ENCODE results near the gene BCL7B. TPM values are rescaled to one million over a fixed set of nuclear protein-coding genes. Genes with fewer than 3 reads are reported as not detected.

BCL7B gene
- total and polyA plus RNA-seq, 2 of the 13 experiments (the other 11 are each of a cell fraction or from before 2014, with no cell fraction given): 24.3 to 38.2 TPM

GRCh38 chr7:73522105-73522872 lies 35.2 kb downstream of the BCL7B start, which contains the start of gene BAZ1B (continued):
- TF ChIP-seq SKIL (CRISPR knock-in tag; IDR thresholded peaks at IDR 0.05; ENCODE audit: borderline replicate concordance) (no peak; the same call in 1 of the 2 replicates), ZNF792 (CRISPR knock-in tag; IDR thresholded peaks at IDR 0.05) (peak; percentile 32; the same call in 1 of the 2 replicates), DR1 (CRISPR knock-in tag; IDR thresholded peaks at IDR 0.05) (peak; percentile 46), GABPB1 (CRISPR knock-in tag; IDR thresholded peaks at IDR 0.05) (peak; percentile 84), NBN (conservative IDR thresholded peaks at IDR 0.05) (no peak), AKAP8 (CRISPR knock-in tag; IDR thresholded peaks at IDR 0.05) (no peak), FOXA1 (IDR thresholded peaks at IDR 0.05) (no peak), FOXA1 (CRISPR knock-in tag; IDR thresholded peaks at IDR 0.05) (no peak; the same call in 1 of the 2 replicates), SKI (IDR thresholded peaks at IDR 0.05; ENCODE audit: partially characterized antibody) (peak; percentile 72), FOSL2 (CRISPR knock-in tag; IDR thresholded peaks at IDR 0.05) (peak; percentile 24; the same call in 1 of the 2 replicates), PLSCR1 (CRISPR knock-in tag; IDR thresholded peaks at IDR 0.05; ENCODE audit: borderline replicate concordance) (no peak), ZFYVE20 (CRISPR knock-in tag; IDR thresholded peaks at IDR 0.05; ENCODE audit: borderline replicate concordance, low read depth) (no peak), KDM5B (CRISPR knock-in tag; IDR thresholded peaks at IDR 0.05; ENCODE audit: borderline replicate concordance) (no peak; the same call in 1 of the 2 replicates), NFAT5 (CRISPR knock-in tag; IDR thresholded peaks at IDR 0.05) (no peak; the same call in 1 of the 2 replicates), ZNF616 (CRISPR knock-in tag; IDR thresholded peaks at IDR 0.05; ENCODE audit: low read depth) (no peak; the same call in 1 of the 2 replicates)
- TF ChIP-seq, protein P1, sequence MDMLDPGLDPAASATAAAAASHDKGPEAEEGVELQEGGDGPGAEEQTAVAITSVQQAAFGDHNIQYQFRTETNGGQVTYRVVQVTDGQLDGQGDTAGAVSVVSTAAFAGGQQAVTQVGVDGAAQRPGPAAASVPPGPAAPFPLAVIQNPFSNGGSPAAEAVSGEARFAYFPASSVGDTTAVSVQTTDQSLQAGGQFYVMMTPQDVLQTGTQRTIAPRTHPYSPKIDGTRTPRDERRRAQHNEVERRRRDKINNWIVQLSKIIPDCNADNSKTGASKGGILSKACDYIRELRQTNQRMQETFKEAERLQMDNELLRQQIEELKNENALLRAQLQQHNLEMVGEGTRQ (IDR thresholded peaks at IDR 0.05; ENCODE audit: low read depth, low read length): no peak
- TF ChIP-seq, protein P1 (CRISPR knock-in tag; IDR thresholded peaks at IDR 0.05; ENCODE audit: borderline replicate concordance): no peak
